ENCODE results near the gene ZNF665. TPM values are rescaled to one million over a fixed set of nuclear protein-coding genes. Genes with fewer than 3 reads are reported as not detected.
A peak's percentile ranks its signal among the peaks of the same experiment; 100 is the strongest.
"Not testable (repeated sequence)": the region's sequence is repeated elsewhere in the genome, so short reads cannot be mapped to it uniquely, and the experiment has no call there.

ZNF665 gene
- total RNA-seq, 4 donors from 2014 or later, result 2.9 to 3.8 (median 3.3) TPM

DNA sequence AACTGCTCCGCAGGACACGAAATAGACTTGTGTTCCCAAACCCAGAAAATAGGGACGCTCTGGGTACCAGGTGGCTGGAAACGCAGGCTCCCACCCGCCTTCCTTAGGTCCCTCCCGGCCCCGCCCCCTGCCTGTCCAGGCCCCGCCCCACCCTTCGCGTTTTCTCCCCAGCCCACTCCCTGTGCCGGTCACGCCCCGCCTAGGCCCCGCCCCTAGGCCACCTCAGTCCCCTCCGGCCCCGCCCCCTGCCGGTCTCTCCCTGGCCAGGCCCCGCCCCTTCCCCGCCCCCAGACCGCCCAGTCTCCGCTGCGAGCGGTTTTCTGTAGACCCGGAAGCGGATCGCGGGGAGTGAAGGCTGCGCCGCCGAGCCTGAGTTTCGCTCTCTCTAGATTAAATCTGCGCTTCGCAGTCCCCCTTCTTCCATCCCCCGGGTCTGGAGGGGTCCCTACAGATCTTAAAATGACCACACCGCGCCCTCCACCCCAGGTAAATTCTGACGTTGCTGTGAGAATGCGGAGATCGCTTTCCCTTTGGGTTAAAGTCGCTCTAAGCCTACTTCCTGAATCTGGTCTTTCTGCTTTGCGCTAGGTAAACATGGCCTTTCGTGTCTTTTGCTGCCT lies 3.7 kb upstream of the ZNF665 start:
- intact Hi-C loops (cut with DNase I), result loop anchor here (5.0 to 10.0 kb wide), 7 partner anchors 60 to 548 kb away; partner anchors contain the start of genes VN1R2, ZNF525, ZNF765 and ZNF813

GRCh38 chr19:53195265-53195903 lies 2.2 kb upstream of the ZNF665 start:
- peaks cover 11 to 38% (median 28%) of the 10 kb centered on the region in 4 donors for H3K4me1 ChIP-seq
- H3K9me3 ChIP-seq, result peaks cover 0 to 16% (median 3%) of the 10 kb centered on the region in 4 donors
- intact Hi-C loops (cut with DNase I), result loop anchor here (5.0 to 10.0 kb wide), 7 partner anchors 62 to 549 kb away; partner anchors contain the start of genes VN1R2, ZNF525, ZNF765 and ZNF813
- no peak overlapping the region for H3K4me3 ChIP-seq
- peak; percentile 95 for DNase-seq (ENCODE audit: extremely low spot score)
- no peaks in the 10 kb centered on the region for H3K27me3 ChIP-seq
- 0% methylated on average over 3 of the region's 3 CpGs for WGBS
- TF ChIP-seq, protein P1, sequence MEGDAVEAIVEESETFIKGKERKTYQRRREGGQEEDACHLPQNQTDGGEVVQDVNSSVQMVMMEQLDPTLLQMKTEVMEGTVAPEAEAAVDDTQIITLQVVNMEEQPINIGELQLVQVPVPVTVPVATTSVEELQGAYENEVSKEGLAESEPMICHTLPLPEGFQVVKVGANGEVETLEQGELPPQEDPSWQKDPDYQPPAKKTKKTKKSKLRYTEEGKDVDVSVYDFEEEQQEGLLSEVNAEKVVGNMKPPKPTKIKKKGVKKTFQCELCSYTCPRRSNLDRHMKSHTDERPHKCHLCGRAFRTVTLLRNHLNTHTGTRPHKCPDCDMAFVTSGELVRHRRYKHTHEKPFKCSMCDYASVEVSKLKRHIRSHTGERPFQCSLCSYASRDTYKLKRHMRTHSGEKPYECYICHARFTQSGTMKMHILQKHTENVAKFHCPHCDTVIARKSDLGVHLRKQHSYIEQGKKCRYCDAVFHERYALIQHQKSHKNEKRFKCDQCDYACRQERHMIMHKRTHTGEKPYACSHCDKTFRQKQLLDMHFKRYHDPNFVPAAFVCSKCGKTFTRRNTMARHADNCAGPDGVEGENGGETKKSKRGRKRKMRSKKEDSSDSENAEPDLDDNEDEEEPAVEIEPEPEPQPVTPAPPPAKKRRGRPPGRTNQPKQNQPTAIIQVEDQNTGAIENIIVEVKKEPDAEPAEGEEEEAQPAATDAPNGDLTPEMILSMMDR (IDR thresholded peaks at IDR 0.05), result peak; percentile 91 to 97 (median 95)
- TF ChIP-seq EP300 (IDR thresholded peaks at IDR 0.05) (no peak), POLR2A (IDR thresholded peaks at IDR 0.05; ENCODE audit: low read depth) (no peak), POLR2AphosphoS5 (IDR thresholded peaks at IDR 0.05) (peak in 1 of 2 donors; percentile 70)
- H3K27ac ChIP-seq (replicated peaks in 1 of 4), result peak overlapping the region in 2 of 4 donors; percentile 12 to 93
- peaks cover 0 to 31% (median 10%) of the 10 kb centered on the region in 4 donors for H3K36me3 ChIP-seq

More for the DNA sequence above, 3.7 kb upstream of the ZNF665 start:
- Histone ChIP-seq H3K9me3 (peaks cover 0 to 30% (median 15%) of the 10 kb centered on the region in 4 donors), H3K27ac (replicated peaks in 1 of 4) (peak overlapping the region; percentile 77 to 93 (median 88)), H3K36me3 (peaks cover 0 to 28% (median 17%) of the 10 kb centered on the region in 4 donors), H3K27me3 (no peaks in the 10 kb centered on the region), H3K4me1 (peaks cover 11 to 37% (median 27%) of the 10 kb centered on the region in 4 donors), H3K4me3 (peak overlapping the region; percentile 66 to 83 (median 78))
- peak; percentile 99 for DNase-seq (ENCODE audit: extremely low spot score)
- TF ChIP-seq POLR2AphosphoS5 (IDR thresholded peaks at IDR 0.05), result peak; percentile 87 to 91
- TF ChIP-seq POLR2A (IDR thresholded peaks at IDR 0.05; ENCODE audit: low read depth), result peak; percentile 23
- TF ChIP-seq, protein P1 (IDR thresholded peaks at IDR 0.05), result no peak
- 1% methylated on average over 21 of the region's 42 CpGs for WGBS

DNA sequence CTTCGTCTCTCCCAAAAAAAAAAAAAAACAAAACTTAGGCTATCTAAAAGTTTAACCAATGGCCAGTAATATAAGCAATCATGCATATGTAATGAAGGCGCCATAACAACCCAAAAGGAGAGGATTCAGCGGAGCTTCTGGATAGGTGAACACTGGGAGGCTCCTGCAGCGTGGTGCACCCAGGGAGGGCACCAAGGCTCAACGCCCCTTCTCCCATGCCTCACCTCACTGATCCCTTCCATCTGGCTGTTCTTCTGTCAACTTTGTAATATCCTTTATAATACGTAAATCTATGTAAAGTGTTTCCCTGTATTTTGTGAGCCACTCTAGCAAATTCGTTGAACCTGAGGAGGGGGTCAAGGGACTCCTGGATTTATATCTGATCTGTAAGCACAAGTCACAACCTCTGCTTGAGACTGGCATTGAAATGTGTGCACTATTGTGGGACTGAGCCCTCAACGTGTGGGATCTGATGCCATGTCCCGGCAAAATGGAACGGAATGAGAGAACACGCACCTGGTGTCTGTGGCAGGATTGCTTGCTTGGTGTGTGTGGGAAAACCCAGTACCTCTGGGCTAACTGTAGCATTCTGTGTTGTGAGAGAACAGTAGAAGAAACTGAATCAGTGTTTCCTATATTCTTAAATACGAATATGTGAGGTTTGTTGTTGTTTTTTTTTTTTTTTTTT lies 521 bp upstream of the ZNF665 start:
- TF ChIP-seq, protein P1 (IDR thresholded peaks at IDR 0.05), result no peak
- no peak for TF ChIP-seq EP300 (IDR thresholded peaks at IDR 0.05)
- no peak for TF ChIP-seq POLR2A (IDR thresholded peaks at IDR 0.05; ENCODE audit: low read depth)
- no peak for TF ChIP-seq POLR2AphosphoS5 (IDR thresholded peaks at IDR 0.05)
- no peak for DNase-seq (ENCODE audit: extremely low spot score)

DNA sequence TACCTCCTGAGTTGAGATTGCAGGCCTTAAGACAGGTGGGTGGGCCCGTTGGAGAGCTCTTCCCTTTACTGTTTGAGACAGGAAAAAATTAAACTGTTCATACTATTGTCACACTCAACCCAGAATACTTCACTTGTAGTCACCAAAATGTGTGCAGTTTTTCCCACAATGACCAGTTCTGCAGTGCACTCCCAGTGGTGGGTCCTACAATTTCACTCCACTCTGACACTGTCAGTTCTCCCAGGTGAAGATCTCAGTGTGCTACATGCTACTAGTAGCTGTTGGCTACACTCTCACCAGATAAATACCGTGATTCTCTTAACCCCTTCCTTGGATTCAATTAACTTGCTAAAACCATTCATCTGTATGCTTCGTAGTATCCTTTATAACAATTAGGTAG lies 2.9 kb downstream of the ZNF665 start:
- Histone ChIP-seq H3K4me1 (peaks cover 6 to 19% (median 16%) of the 10 kb centered on the region in 4 donors), H3K4me3 (no peak overlapping the region), H3K27me3 (no peaks in the 10 kb centered on the region), H3K27ac (replicated peaks in 1 of 4) (no peak overlapping the region), H3K36me3 (peaks cover 0 to 18% (median 8%) of the 10 kb centered on the region in 4 donors), H3K9me3 (no peaks in the 10 kb centered on the region)
- no peak for DNase-seq (ENCODE audit: extremely low spot score)
- TF ChIP-seq POLR2AphosphoS5 (IDR thresholded peaks at IDR 0.05) (no peak), EP300 (IDR thresholded peaks at IDR 0.05) (no peak), POLR2A (IDR thresholded peaks at IDR 0.05; ENCODE audit: low read depth) (no peak)
- TF ChIP-seq, protein P1 (IDR thresholded peaks at IDR 0.05), result no peak
- 57% methylated on average over 3 of the region's 3 CpGs for WGBS
- intact Hi-C loops (cut with DNase I), result loop anchor here (5.0 to 10.0 kb wide), 6 partner anchors 88 to 555 kb away; partner anchors contain the start of genes ZNF160, ZNF765, ZNF813 and ZNF845

More for the DNA sequence above, 521 bp upstream of the ZNF665 start:
- intact Hi-C loops (cut with DNase I), result loop anchor here (5.0 to 10.0 kb wide), 6 partner anchors 91 to 551 kb away; partner anchors contain the start of genes ZNF160, ZNF765, ZNF813 and ZNF845
- no peaks in the 10 kb centered on the region for H3K27me3 ChIP-seq
- peaks cover 11 to 38% (median 28%) of the 10 kb centered on the region in 4 donors for H3K4me1 ChIP-seq
- peaks cover 0 to under 1% (median 0%) of the 10 kb centered on the region in 4 donors for H3K9me3 ChIP-seq
- WGBS, result 50% methylated on average over 12 of the region's 12 CpGs
- H3K4me3 ChIP-seq, result peak overlapping the region; percentile 59 to 85 (median 76)
- H3K27ac ChIP-seq (replicated peaks in 1 of 4), result peak overlapping the region in 3 of 4 donors; percentile 78 to 85 (median 81)
- peaks cover 0 to 19% (median 8%) of the 10 kb centered on the region in 4 donors for H3K36me3 ChIP-seq

DNA sequence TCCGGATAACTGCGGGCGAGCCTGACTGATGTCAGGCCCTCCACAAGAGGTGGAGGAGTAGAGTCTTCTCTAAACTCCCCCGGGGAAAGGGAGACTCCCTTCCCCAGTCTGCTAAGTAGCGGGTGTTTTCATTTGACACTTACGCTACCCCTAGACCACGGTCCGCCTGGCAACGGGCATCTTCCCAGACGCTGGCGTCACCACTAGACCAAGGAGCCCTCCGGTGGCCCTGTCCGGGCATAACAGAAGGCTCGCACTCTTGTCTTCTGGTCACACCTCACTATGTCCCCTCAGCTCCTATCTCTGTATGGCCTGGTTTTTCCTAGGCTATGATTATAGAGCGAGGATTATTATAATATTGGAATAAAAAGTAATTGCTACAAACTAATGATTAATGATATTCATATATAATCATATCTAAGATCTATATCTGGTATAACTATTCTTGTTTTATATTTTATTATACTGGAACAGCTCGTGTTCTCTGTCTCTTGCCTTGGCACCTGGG lies 3.4 kb downstream of the ZNF665 start:
- not testable (repeated sequence) for H3K27ac ChIP-seq (replicated peaks in 1 of 4); DNase-seq (ENCODE audit: extremely low spot score); H3K4me3 ChIP-seq; H3K27me3 ChIP-seq; H3K9me3 ChIP-seq
- 82% methylated on average over 6 of the region's 16 CpGs for WGBS
- Histone ChIP-seq H3K36me3 (peaks cover 0 to 18% (median 8%) of the 10 kb centered on the region in 4 donors), H3K4me1 (peaks cover 6 to 19% (median 15%) of the 10 kb centered on the region in 4 donors)
- intact Hi-C loops (cut with DNase I), result loop anchor here (5.0 to 10.0 kb wide), 6 partner anchors 87 to 555 kb away; partner anchors contain the start of genes ZNF160, ZNF765, ZNF813 and ZNF845

GRCh38 chr19:53185155-53185882 lies 7.8 kb downstream of the ZNF665 start:
- H3K4me3 ChIP-seq; H3K4me1 ChIP-seq; intact Hi-C loops (cut with DNase I); H3K27me3 ChIP-seq; DNase-seq (ENCODE audit: extremely low spot score); H3K9me3 ChIP-seq; H3K27ac ChIP-seq (replicated peaks in 1 of 4): not testable (repeated sequence)
- H3K36me3 ChIP-seq, result peaks cover 0 to 36% (median 6%) of the 10 kb centered on the region in 4 donors
- WGBS, result 81% methylated on average over 17 of the region's 19 CpGs
